ENCODE results near the gene SLC7A9. TPM values are rescaled to one million over a fixed set of nuclear protein-coding genes. Genes with fewer than 3 reads are reported as not detected.
"Not testable (repeated sequence)": the region's sequence is repeated elsewhere in the genome, so short reads cannot be mapped to it uniquely, and the experiment has no call there.

SLC7A9 gene
- total and polyA plus RNA-seq, 4 donors = 6.8 to 16.3 (median 9.8) TPM

DNA sequence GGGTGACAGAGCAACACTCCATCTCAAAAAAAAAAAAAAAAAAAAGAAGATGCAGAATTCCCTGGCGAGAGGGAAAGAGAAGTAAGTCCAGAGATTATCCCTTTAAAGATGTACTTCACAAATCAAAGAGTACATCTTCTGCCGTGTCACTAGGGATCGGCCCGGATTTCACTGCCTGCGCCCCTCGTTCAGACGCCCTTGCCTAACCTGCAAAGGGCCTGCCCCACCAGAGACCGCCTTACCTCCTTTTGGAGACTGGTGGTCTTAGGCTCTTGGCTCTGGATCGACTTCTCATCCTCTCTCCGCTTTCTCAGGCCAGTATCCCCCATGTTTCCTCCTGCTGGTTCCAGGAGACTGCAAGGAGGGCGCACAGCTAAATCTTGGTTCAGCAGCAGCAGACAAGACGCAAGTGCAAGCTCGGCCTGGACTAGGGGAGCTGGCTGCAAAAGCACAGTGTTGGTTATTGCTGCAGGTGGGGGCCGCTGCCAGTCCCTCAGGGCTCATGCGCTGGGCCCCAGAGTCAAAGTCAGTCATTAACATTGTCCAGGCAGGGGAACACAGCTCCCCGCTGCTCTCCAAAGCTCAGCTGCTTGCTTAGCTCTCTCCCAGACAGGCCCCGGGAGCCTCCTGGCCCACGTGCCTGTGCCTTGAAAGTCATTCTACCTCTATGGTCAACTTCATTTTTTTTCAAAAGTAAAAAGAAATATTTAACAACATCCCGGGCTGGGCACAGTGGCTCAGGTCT, 1.2 kb downstream of the SLC7A9 start:
- Histone ChIP-seq H3K9ac (ENCODE audit: low read depth in 1 of 2, low read length in 2 of 2) (no peak overlapping the region), H3K4me3 (ENCODE audit: low read depth in 1 of 3, low read length in 3 of 3) (no peak overlapping the region), H3K36me3 (ENCODE audit: control insufficient read depth in 4 of 4, insufficient read depth in 3 of 4, low read depth in 1 of 4, low read length in 3 of 4) (peaks cover 0 to 7% (median 4%) of the 10 kb centered on the region in 4 donors), H3K4me1 (ENCODE audit: control insufficient read depth in 4 of 4, insufficient read depth in 4 of 4, low read length in 3 of 4) (peaks cover 3 to 21% (median 9%) of the 10 kb centered on the region in 4 donors), H3K27me3 (ENCODE audit: control insufficient read depth in 4 of 4, insufficient read depth in 4 of 4, low read length in 3 of 4) (no peaks in the 10 kb centered on the region), H3K9me3 (ENCODE audit: control insufficient read depth in 4 of 4, low read length in 3 of 4) (no peaks in the 10 kb centered on the region), H3K27ac (ENCODE audit: low read depth in 1 of 2, low read length in 2 of 2) (no peak overlapping the region)
- 90% methylated on average over 19 of the region's 19 CpGs for WGBS
- TF ChIP-seq FOXA2 (IDR thresholded peaks at IDR 0.05) (no peak), TAF1 (conservative IDR thresholded peaks at IDR 0.05) (no peak)
- TF ChIP-seq, protein P1, sequence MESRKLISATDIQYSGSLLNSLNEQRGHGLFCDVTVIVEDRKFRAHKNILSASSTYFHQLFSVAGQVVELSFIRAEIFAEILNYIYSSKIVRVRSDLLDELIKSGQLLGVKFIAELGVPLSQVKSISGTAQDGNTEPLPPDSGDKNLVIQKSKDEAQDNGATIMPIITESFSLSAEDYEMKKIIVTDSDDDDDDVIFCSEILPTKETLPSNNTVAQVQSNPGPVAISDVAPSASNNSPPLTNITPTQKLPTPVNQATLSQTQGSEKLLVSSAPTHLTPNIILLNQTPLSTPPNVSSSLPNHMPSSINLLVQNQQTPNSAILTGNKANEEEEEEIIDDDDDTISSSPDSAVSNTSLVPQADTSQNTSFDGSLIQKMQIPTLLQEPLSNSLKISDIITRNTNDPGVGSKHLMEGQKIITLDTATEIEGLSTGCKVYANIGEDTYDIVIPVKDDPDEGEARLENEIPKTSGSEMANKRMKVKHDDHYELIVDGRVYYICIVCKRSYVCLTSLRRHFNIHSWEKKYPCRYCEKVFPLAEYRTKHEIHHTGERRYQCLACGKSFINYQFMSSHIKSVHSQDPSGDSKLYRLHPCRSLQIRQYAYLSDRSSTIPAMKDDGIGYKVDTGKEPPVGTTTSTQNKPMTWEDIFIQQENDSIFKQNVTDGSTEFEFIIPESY (IDR thresholded peaks at IDR 0.05) = no peak
- no peak for DNase-seq (ENCODE audit: low spot score)

- not testable (repeated sequence) for H3K27me3 ChIP-seq (ENCODE audit: control insufficient read depth in 4 of 4, insufficient read depth in 4 of 4, low read length in 3 of 4); H3K9me3 ChIP-seq (ENCODE audit: control insufficient read depth in 4 of 4, low read length in 3 of 4); H3K9ac ChIP-seq (ENCODE audit: low read depth in 1 of 2, low read length in 2 of 2); H3K27ac ChIP-seq (ENCODE audit: low read depth in 1 of 2, low read length in 2 of 2); DNase-seq (ENCODE audit: low spot score); H3K4me3 ChIP-seq (ENCODE audit: low read depth in 1 of 3, low read length in 3 of 3); H3K36me3 ChIP-seq (ENCODE audit: control insufficient read depth in 4 of 4, insufficient read depth in 3 of 4, low read depth in 1 of 4, low read length in 3 of 4)
- peaks cover 3 to 21% (median 9%) of the 10 kb centered on the region in 4 donors for H3K4me1 ChIP-seq (ENCODE audit: control insufficient read depth in 4 of 4, insufficient read depth in 4 of 4, low read length in 3 of 4)
- 96% methylated on average over 9 of the region's 9 CpGs for WGBS
These were observed 2.1 kb downstream of the SLC7A9 start for GRCh38 chr19:32867436-32867835.

- Histone ChIP-seq H3K9ac (ENCODE audit: low read depth in 1 of 2, low read length in 2 of 2) (no peak overlapping the region), H3K27me3 (ENCODE audit: control insufficient read depth in 4 of 4, insufficient read depth in 4 of 4, low read length in 3 of 4) (no peaks in the 10 kb centered on the region), H3K4me3 (ENCODE audit: low read depth in 1 of 3, low read length in 3 of 3) (no peak overlapping the region), H3K27ac (ENCODE audit: low read depth in 1 of 2, low read length in 2 of 2) (no peak overlapping the region), H3K36me3 (ENCODE audit: control insufficient read depth in 4 of 4, insufficient read depth in 3 of 4, low read depth in 1 of 4, low read length in 3 of 4) (peaks cover 0 to 11% (median 8%) of the 10 kb centered on the region in 4 donors), H3K9me3 (ENCODE audit: control insufficient read depth in 4 of 4, low read length in 3 of 4) (no peaks in the 10 kb centered on the region), H3K4me1 (ENCODE audit: control insufficient read depth in 4 of 4, insufficient read depth in 4 of 4, low read length in 3 of 4) (peaks cover 3 to 21% (median 9%) of the 10 kb centered on the region in 4 donors)
- TF ChIP-seq TAF1 (conservative IDR thresholded peaks at IDR 0.05) = no peak
- no peak for TF ChIP-seq YY1 (IDR thresholded peaks at IDR 0.05)
- 95% methylated on average over 12 of the region's 12 CpGs for WGBS
- DNase-seq (ENCODE audit: low spot score) = no peak
These were observed 2.9 kb downstream of the SLC7A9 start for GRCh38 chr19:32866564-32867265.

DNA sequence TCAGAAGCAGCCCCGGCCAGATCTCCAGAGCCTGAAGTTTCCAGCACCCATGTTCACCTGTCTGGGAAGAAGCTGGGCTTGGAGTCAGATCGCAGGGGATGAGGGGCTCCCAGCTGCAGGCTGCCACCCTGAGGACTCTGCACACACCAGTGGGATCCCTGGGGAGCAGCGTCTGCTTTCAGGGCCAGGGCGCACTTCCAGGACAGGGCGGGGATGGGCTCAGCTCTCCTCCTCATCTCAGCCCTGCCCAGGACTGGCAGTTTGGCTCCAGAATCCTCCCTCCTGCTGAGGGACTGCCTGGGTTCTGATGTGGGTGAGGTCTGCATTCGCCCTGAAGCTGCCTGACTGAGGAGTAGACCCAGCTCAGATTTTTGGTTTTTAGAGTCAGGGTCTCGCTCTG, 3.5 kb downstream of the SLC7A9 start:
- no peaks in the 10 kb centered on the region for H3K27me3 ChIP-seq (ENCODE audit: control insufficient read depth in 4 of 4, insufficient read depth in 4 of 4, low read length in 3 of 4)
- TF ChIP-seq SP1 (IDR thresholded peaks at IDR 0.05) (no peak), GABPA (IDR thresholded peaks at IDR 0.05 in 1 of 2, conservative IDR thresholded peaks at IDR 0.05 in 1 of 2) (no peak), RAD21 (IDR thresholded peaks at IDR 0.05) (no peak), EGR1 (IDR thresholded peaks at IDR 0.05; ENCODE audit: low read depth in 2 of 2) (no peak), TAF1 (conservative IDR thresholded peaks at IDR 0.05) (no peak), HNF4G (IDR thresholded peaks at IDR 0.05) (no peak), FOXA2 (IDR thresholded peaks at IDR 0.05) (no peak), NR2F2 (IDR thresholded peaks at IDR 0.05) (no peak), CTCF (IDR thresholded peaks at IDR 0.05; ENCODE audit: low read depth, low read length, missing input control) (no peak)
- TF ChIP-seq, protein P2, sequence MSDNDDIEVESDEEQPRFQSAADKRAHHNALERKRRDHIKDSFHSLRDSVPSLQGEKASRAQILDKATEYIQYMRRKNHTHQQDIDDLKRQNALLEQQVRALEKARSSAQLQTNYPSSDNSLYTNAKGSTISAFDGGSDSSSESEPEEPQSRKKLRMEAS (IDR thresholded peaks at IDR 0.05) = no peak
- TF ChIP-seq, protein P1 (IDR thresholded peaks at IDR 0.05) = no peak
- TF ChIP-seq, protein P3, sequence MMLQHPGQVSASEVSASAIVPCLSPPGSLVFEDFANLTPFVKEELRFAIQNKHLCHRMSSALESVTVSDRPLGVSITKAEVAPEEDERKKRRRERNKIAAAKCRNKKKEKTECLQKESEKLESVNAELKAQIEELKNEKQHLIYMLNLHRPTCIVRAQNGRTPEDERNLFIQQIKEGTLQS (IDR thresholded peaks at IDR 0.05) = no peak
- no peak overlapping the region for H3K4me3 ChIP-seq (ENCODE audit: low read depth in 1 of 3, low read length in 3 of 3)
- H3K36me3 ChIP-seq (ENCODE audit: control insufficient read depth in 4 of 4, insufficient read depth in 3 of 4, low read depth in 1 of 4, low read length in 3 of 4) = peaks cover 0 to 12% (median 8%) of the 10 kb centered on the region in 4 donors
- no peak for DNase-seq (ENCODE audit: low spot score)
- H3K27ac ChIP-seq (ENCODE audit: low read depth in 1 of 2, low read length in 2 of 2) = no peak overlapping the region
- no peaks in the 10 kb centered on the region for H3K9me3 ChIP-seq (ENCODE audit: control insufficient read depth in 4 of 4, low read length in 3 of 4)
- WGBS = 95% methylated on average over 7 of the region's 7 CpGs
- no peak overlapping the region for H3K9ac ChIP-seq (ENCODE audit: low read depth in 1 of 2, low read length in 2 of 2)
- H3K4me1 ChIP-seq (ENCODE audit: control insufficient read depth in 4 of 4, insufficient read depth in 4 of 4, low read length in 3 of 4) = peaks cover 3 to 21% (median 9%) of the 10 kb centered on the region in 4 donors

Measured in liver (tissue), 9 donors.